Activated CD4-positive, CD25-positive, alpha-beta regulatory T cell treated with anti-CD3 and anti-CD28 coated beads, Interleukin-2, amount 50 U/mL, for 72 hours (primary cell): ENCODE results near the gene LSM14B.
"Not testable (repeated sequence)": the region's sequence is repeated elsewhere in the genome, so short reads cannot be mapped to it uniquely, and the experiment has no call there.

ENCODE experiments used
- DNase-seq: peaks from one replicate; pipeline ENCODE4 v3.0.0; 2021

LSM14B gene

DNA sequence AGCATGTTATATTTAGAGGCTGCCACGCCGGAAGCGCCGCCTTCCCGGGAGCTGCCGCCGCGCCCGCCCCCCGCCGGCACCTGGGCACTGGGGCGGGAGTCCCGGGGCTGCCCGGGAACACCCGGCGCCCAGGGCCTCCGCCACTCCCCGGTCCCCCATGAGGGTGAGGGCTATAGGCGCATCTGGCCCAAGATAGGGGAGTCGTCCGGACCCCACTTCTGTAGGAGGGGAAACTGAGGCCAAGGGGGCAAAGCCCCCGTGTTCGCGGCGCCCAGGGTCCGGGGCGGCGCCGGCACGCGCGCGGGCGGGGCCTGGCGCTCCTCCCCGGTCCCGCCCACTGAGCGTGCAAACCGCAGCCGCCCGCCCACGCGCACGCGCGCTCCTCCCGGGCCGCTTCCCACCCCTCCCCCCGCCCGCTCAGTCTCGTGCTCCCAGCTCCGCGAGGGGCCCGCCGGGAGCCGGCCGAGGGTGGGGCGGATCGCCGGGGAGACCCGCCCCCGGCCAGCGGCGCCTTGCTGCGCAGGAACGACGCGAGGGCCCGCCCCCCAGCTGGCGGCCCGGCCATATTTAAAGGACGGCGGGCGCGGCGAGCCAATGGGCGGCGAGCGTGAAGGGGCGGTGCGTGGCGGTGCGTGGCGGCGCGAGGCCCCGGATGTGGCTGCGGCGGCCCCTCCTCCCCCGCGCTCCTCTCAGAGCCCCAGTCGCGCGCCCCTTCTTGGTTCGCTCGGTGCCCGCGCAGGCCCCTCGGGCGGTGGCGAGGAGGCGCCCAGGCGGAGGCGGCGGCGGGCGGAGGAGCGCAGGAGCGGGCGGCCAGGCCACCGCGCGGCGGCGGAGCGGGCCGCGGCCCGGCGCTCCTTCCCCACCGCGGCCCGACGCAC lies at the start of gene LSM14B:
Gene LSM14B (plus strand): TSS at position 700 of the 878 bp plus-strand sequence. CDS start 192 bp downstream, outside the sequence.
- peak; percentile 96 for DNase-seq

DNA sequence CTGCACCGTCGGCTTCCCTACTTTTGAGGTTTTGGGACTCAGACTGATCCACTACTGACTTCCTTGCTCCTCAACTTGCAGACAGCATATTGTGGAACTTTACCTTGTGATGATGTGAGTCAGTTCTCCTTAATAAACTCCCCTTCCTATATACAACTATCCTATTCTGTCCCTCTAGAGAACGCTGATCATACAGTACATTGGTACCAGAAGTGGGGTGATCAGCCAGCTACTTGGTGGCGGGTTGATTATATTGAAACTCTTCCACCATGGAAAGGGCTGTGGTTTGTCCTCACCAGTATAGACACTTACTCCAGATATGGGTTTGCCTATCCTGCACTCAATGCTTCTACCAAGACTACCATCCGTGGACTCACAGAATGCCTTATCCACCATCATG lies 49.0 kb upstream of the LSM14B start:
- DNase-seq, result no peak

DNA sequence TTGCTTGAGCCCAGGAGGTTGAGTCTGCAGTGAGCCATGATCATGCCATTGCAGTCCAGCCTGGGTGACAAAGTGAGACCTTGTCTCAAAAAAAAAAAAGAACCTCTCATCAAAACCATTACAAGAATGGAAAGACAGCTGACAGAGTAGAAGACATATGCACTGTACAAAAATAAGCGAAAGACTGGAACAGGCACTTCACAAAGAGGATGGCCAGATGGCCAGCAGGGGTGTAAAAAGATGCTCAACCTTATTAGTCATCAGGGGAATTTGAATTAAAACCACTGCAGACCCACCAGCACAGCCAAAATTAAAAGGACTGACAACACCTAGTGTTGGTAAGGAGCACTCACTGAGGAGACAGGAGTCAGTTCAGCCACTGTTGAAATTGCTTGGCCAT lies 43.1 kb upstream of the LSM14B start:
- DNase-seq, result no peak

DNA sequence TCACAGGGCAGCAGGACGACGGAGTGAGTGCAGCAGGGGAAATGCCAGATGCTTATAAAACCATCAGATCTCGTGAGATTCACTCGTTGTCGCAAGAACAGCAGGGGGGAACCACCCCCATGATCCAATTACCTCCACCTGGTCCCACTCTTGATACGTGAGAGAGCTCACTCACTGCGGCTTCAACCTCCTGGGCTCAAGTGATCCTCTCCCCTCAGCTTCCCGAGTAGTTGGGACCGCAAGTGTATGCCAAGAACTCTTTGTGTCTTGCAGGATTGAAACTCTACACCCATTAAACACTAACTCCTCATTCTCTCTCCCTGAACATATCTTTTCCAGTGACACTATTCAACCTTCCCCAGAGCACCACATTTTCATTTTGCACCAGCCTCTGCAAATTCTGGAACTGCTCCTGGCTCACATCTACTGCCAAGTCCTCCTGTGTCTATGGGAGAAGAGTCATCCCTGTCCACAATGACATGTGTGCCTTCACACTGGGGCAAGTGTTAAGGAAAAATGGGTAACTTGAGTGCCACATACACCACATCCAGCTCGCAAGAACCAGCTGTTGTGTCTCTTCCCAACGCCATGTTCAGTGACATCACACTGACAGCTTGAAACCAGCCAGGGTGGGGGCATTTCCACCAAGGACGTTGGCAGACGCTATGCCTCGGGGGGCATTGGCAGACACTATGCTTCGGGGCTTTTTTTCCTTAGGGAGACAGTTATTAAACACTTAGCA lies 41.9 kb upstream of the LSM14B start:
- no peak for DNase-seq

DNA sequence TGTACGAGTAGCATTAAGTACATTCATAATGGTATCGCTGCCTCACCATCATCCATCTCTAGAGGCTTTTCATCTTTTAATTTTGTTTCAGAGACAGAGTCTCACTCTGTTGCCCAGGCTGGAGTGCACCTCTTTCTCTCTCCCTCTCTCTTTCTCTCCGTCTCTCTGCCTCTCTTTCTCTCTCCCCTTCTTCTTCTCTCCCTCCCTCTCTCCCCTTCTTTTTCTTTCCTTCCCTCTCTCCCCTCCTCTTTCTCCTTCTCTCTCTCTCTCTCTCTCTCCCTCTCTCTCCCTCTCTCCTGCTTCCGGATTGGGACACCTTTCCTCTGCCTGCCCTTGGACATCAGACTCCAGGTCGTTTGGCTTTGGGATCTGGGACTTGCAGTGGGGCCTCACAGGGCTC lies 39.0 kb upstream of the LSM14B start:
- no peak for DNase-seq

DNA sequence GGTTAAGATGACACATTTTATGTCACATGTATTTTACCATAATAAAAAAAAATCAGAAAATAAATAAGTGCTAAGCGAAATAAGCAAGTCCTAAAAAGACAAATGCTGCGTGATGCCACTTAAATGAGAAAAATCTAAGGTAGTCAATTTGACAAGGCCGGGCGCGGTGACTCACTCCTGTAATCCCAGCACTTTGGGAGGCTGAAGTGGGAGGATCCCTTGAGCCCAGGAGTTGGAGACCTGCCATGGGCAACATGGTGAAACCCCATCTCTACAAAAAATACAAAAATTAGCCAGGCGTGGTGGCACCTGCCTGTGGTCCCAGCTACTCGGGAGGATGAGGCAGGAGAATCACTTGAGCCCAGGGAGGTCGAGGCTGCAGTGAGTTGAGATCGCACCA lies 38.1 kb upstream of the LSM14B start:
- not testable (repeated sequence) for DNase-seq

DNA sequence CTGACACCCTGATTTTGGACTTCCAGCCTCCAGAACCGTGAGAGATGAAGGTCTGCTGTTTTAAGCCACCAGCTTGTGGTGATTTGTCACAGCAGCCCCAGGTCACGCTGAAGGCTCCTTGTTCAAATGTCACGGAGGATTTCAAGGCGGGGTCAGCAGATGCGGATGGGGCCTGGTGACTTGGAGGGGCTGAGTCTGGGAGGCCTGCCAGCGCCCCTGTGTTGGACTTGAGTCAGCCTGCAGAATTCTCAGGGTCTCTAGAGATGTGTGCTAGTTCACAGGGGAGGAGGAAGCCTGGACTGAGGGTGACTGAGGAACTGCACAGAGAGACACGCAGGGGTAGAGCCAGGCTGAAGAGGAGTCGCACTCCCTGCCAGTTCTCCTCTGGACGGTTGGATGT lies 37.1 kb upstream of the LSM14B start:
- no peak for DNase-seq

DNA sequence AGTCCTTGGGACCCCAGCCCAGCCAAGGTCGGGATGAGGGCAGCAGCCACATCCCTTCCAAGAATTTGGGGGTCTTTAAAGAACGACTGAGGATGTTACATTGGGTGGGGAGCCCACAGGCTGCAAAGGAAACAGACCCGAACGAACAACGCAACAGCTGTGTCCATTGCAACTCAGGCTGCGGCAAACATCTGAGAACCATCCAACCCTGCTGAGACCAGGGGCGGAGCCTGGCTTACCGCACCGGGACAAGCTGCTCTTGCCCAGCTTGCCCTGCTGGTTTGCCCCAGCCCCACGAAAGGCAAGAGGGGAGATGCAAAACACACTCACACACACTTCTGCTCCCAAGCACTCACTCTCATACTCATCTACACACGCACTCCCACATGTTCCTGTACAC lies 35.0 kb upstream of the LSM14B start:
- no peak for DNase-seq

DNA sequence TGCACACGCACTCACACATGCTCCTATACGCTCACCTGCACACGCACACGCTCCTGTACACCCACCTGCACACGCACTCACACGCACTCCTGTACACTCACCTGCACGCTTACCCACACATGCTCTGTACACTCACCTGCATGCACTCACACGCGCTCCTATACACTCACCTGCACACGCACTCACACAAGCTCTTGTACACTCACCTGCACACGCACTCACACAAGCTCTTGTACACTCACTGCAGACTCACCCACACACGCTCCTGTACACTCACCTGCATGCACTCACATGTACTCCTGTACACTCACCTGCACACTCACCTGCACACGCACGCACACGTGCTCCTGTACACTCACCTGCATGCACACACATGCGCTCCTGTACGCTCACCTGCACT lies 34.6 kb upstream of the LSM14B start:
- DNase-seq, result no peak

DNA sequence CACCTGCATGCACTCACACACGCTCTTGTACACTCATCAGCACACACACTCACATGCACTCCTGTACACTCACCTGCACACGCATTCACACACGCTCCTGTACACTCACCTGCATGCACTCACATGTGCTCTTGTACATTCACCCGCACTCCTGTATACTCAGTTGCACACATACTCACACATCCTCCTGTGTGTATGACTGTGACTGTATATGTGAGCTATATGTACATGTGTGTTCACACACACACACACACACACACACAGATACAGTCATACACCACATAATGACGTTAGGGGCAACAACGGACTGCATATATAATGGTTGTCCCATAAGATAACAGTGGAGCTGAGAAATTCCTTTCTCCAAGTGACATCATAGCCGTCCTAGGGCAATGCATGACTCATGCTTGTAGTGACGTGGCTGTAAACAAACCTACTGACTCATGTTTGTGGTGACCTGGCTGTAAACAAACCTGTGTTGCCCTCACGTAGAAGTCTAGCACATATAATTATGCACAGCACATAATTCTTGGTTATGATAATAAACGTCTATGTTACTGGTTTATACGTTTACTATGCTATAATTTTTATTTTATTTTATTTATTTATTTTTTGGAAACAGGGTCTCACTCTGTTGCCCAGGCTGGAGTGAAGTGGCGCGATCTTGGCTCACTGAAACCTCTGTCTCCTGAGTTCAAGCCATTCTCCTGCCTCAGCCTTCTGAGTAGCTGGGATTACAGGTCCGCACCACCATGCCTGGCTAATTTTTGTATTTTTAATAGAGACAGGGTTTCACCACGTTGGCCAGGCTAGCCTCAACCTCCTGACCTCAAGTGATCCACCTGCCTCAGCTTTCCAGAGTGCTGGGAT lies 33.8 kb upstream of the LSM14B start:
- DNase-seq, result no peak

DNA sequence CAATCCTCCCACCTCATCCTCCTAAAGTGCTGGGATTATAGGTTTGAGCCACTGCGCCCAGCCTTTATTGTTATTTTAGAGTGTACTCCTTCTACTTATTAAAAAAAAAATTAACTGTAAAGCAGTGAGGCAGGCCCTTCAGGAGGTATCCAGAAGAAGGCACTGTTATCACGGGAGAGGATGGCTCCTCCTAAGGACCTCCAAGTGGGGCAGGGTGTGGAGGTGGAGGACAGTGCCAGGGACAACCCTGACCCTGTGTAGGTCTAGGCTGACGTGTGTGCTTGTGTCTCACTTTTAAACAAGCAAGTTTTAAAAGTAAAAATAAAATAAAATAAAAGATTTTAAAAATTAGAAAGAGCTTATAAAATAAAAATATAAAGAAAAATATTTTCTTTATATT lies 32.9 kb upstream of the LSM14B start:
- DNase-seq, result no peak

DNA sequence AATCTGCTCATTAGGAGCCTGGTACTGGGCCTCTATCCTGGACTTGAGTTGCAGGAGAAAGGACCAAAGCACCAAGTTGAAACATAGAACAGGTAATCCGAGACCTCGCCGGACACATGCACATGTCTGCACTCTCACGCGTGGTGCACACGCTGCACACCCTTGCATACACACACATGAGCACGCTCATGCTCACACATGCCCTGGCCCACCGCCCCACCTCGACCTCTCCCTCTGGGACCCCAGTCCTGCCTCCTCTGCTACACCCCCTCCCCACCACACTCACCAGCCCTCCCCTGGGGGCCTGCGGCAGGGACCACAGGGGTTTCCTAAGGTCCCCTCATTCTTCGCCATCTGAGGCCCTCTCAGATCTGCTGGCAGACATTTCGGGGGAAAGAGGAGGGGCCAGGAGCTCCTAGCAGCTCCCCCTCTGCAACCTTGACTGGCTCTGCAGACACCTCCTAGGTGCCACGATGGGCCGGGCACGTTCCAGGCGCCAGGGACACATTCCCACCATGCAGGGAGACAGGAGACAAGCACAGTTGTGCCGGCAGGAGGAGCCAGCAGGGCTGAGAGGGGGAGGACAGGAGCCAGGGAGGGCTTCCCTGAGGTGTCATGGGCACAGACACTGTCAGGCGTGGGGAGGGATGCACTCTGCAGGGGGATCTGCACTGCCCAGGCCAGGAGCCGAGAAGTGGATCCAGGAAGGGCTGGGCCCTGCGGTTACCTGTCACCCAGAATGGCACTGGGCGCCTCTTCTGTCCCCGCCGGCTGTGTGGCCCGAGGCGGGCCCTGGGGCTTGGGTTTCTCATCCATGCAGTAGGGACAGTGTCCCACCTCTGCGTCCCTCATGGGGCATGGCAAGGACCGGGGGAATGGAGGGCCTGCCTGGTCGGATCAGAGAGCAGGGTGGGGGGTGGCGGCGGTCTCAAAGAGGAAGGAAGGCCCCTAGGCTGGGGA lies 25.6 kb upstream of the LSM14B start:
- no peak for DNase-seq

DNA sequence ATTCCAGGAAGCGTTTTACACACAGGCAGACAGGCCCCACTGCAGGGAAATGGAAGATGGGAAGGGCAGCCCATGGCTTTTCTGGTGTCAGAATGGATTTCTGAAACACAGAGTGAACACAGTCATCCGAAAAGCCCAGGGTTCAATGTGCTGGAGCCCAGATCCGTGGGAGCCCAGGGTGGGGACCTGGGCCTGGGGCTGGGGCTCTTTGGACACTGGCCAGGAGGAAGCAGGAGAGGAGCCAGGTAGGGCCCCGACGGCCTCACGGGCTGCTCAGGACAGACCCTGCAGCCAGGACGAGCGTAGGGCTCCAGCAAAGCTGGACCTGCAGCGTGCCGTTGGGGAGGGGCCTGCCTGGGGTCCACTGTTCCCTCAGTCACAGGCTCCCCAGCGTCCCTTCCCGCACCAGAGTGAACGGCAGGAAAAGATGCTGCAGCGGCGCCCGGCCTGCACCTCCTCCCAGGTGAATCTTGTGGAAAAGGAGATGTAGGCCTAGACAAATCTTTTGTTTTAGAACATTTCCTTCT lies 24.3 kb upstream of the LSM14B start:
- no peak for DNase-seq

DNA sequence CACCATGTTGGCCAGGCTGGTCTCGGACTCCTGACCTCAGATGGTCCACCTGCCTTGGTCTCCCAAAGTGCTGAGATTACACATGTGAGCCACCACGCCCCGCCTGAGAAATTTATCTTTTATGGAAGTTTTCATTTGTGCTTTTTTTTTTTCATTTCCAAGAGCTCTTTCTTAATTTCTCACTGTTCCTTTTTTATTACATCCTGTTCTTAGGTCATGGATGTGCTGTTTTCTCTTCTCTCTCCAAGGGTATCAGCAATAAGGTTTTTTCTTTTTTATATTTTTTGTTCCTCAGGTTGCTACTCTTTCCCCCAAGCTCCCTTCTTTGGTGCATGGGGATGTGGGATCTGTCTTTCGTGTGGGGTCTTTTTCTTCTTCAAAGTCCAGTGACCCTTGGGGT lies 21.2 kb upstream of the LSM14B start:
- DNase-seq, result no peak

DNA sequence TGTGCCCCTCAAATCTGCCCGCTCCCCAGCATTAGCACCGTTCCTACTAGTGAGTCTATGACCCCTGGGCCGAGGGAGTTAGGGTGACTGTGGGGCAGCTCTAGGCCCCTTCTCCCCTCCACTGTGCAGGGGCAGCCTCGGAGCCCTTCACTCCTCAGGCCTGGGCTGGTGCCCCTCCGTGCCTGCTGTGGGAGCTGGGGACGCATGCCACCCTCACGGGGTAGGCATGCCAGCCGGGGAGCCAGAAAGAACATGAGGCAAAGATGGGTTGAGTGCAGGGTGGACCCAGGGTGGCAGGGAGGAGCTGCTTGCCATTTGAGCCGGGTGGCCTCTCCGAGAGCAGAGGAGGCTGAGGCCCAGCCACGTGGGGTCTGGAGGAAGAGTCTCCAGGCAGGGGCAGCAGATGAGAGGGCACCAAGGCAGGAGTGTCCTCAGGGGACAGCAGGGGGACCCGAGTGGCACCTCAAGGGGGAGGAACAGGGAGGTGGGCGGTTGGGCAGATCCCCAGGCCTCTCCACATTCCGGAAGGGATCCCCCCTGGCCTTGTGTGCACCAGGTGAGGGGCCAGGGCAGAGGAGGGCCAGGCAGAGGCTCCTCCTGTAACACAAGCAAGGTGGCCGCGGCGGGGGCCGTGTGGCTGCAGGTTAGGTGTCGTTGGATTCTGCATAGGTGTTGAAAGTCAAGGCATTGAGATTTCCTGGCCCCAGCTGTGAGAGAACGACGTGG lies 18.6 kb upstream of the LSM14B start:
- DNase-seq, result no peak

DNA sequence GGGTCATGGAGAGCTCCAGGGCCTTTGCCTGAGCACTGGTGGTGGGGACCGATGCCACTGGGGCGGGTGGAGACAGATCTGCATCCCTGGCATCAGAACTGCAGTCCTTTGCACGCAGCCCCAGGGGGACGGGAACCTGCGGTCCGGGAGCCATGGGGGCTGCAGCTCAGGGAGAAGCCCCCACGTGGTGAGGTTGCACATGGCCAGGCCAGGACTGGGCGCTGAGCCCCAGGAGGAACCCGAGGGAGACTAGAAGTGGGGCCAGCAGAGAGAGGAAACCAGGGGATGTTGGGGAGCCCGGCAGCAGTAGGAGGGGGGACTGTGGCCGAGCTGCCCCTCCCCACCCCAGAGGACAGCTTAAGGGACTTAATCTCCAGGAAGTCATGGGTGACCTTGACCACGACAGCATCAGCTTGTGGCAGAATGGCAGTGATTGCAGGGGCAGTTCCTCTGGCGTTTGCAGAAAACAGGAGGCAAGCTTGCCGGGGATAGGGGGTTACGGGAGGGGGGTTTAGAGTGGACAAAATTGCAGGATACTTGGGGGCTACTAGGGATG lies 18.0 kb upstream of the LSM14B start:
- DNase-seq, result no peak

DNA sequence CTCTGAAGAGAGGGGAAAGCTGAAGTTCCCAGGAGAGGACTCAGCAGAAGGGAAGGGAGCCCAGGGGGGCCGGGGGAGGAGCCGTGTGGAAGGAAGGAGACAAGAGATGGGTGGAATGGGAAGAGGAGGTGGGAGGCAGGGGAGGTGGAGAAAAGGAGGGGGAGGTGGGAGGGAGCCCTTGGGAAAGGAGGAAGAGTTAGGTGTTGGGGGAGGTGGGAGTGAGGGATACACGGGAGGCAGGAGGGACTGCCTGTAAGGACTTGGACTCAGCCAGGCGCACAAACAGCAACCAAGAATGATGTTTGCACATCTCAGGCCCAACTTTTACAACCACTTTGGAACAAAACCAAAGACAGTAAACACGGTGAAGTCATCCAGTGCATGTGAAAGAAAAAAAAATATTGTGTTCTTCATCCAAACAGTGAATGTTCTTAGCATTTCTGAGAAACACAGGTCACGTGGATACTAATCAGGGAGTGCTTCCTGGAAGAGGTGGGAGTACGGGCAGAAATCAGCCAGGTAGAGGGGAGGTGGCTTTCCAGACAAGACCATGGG lies 17.4 kb upstream of the LSM14B start:
- DNase-seq, result no peak

DNA sequence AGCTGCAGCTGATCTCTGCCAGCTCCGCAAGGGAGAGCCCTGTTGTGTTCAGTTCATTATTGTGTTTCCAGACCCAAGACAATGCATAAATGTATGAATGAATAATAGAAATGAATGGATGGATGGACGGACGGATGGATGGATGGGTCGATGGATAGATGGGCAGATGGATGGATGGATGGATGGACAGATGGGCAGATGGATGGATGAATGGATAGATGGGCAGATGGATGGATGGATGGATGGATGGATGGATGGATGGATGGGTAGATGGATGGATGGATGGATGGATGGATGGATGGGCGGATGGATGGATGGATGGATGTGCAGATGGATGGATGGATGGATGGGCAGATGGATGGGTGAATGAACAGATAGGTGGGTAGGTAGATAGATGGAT lies 16.7 kb upstream of the LSM14B start:
- no peak for DNase-seq

DNA sequence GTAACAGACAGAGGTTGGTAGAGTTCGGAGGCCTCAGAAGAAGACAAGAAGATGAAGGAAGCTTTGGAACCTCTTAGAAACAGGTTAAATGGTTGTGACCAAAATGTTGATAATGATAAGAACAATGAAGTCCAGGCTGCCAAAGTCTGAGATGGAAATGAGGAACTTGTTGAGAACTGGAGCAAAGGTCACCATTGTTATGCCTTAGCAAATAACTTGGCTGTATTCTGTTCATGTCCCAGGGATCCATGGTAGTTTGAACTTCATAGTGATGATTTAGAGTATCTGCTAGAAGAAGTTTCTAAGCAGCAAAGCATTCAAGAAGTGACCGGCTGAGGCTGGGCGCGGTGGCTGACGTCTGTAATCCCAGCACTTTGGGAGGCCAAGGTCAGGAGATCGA lies 11.1 kb upstream of the LSM14B start:
- DNase-seq, result no peak

DNA sequence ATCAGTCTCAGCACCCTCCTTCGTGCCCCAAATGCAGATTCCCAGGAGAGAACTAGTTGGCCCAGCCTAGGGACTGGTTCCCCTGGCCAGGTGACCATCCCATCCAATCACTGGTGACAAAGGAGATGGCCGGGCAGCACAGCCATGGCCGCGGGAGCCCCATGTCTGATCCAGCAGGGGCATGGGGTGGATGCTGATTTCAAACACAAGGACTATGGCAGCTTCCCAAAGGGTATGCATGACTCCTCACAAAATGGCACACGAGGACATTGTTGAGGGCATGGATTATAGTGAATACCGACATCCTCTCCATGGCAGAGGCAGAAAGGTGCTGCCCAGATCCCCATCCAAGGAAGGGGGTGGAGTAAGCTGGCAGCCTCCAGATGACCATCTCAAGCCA lies 9.9 kb upstream of the LSM14B start:
- DNase-seq, result no peak

DNA sequence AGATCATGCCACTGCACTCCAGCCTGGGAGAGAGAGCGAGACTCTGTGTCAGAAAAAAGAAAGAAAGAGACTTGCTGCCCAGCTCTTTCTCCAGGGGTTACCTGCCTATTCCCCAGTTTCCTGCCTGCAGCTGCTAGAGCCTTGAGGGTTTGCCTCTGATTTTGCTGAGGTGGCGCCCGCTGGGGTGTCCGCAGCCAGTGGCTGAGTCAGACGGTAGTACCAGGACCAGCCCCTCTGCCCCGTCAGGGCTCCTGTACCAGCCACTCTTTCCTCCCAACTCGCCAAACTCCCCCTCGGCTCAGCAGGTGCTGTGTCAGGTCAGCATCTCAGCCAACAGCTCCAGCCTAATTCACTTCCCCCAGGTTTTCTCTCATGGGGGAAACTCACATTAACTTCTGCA lies 7.4 kb upstream of the LSM14B start:
- DNase-seq, result no peak
